Kidney epithelial cell (primary cell): ENCODE measurements around the gene LAMC2. TPM values are rescaled to one million over a fixed set of nuclear protein-coding genes. Genes with fewer than 3 reads are reported as not detected.
"Not testable (repeated sequence)": the region's sequence is repeated elsewhere in the genome, so short reads cannot be mapped to it uniquely, and the experiment has no call there.

Experiments used
- DNase-seq: peaks from one replicate; pipeline ENCODE4 v3.0.0-alpha.2; 2010; ENCODE audit warnings: low read depth
- H3K27me3 ChIP-seq: 2 replicates; pipeline ENCODE4 v1.6.0; 2011; ENCODE audit warnings: low read length; ENCODE audit not compliant: control insufficient read depth, insufficient read depth
- H3K36me3 ChIP-seq: 2 replicates; pipeline ENCODE4 v1.5.1; 2011; ENCODE audit warnings: low read length; ENCODE audit not compliant: control insufficient read depth, insufficient read depth
- H3K4me3 ChIP-seq: 2 replicates; pipeline ENCODE4 v1.5.1; 2011; ENCODE audit warnings: low read depth, mild to moderate bottlenecking, control low read depth, low read length
- CTCF ChIP-seq: IDR thresholded peaks from 2 replicates; pipeline ENCODE4 v1.5.1; 2011; ENCODE audit warnings: mild to moderate bottlenecking, moderate library complexity, low read length, control low read depth, inconsistent platforms; ENCODE audit not compliant: insufficient read depth, poor library complexity, severe bottlenecking
- total RNA-seq: library from RNA; depleted of rRNA; stranded (reverse); fragments of >200 nt; gene quantifications from 2 replicates; pipeline ENCODE4 v1.2.3, GENCODE V29; 2015

Gene LAMC2
- total RNA-seq, 1 donor from 2014 or later = 1,180 TPM

- no peaks in the 10 kb centered on the region for H3K27me3 ChIP-seq
- TF ChIP-seq CTCF = no peak
- no peak overlapping the region for H3K4me3 ChIP-seq
- H3K36me3 ChIP-seq = no peaks in the 10 kb centered on the region
- no peak for DNase-seq
These were observed 87.2 kb downstream of the LAMC2 start for GRCh38 chr1:183273300-183273699.

- not testable (repeated sequence) for H3K4me3 ChIP-seq, H3K36me3 ChIP-seq, DNase-seq, H3K27me3 ChIP-seq
These were observed 87.9 kb downstream of the LAMC2 start for GRCh38 chr1:183273984-183274383.

GRCh38 chr1:183274836-183275235, 88.8 kb downstream of the LAMC2 start:
- Histone ChIP-seq H3K36me3 (no peaks in the 10 kb centered on the region), H3K27me3 (no peaks in the 10 kb centered on the region), H3K4me3 (no peak overlapping the region)
- no peak for DNase-seq
- TF ChIP-seq CTCF = no peak

DNA sequence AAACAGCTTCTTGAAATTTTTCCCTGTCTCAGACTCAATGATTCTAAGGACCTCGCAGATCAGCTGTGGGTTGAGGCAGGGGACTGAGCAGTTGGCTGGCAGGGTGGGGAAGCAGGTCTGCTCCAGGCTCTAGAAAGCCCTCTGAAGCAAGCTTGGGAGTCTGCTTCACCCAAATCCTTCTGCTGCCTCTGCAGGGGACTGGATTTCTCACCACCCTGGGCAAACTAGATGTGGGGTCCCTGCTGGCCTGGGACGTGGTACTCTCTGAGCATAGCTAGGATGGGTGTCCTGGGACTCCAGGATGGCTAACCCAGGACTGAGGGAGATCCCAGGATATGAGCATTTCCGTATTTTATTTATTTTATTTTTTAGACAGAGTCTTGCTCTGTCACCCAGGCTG, 89.3 kb downstream of the LAMC2 start:
- no peaks in the 10 kb centered on the region for H3K36me3 ChIP-seq
- H3K4me3 ChIP-seq = no peak overlapping the region
- no peak for TF ChIP-seq CTCF
- no peaks in the 10 kb centered on the region for H3K27me3 ChIP-seq
- DNase-seq = no peak

DNA sequence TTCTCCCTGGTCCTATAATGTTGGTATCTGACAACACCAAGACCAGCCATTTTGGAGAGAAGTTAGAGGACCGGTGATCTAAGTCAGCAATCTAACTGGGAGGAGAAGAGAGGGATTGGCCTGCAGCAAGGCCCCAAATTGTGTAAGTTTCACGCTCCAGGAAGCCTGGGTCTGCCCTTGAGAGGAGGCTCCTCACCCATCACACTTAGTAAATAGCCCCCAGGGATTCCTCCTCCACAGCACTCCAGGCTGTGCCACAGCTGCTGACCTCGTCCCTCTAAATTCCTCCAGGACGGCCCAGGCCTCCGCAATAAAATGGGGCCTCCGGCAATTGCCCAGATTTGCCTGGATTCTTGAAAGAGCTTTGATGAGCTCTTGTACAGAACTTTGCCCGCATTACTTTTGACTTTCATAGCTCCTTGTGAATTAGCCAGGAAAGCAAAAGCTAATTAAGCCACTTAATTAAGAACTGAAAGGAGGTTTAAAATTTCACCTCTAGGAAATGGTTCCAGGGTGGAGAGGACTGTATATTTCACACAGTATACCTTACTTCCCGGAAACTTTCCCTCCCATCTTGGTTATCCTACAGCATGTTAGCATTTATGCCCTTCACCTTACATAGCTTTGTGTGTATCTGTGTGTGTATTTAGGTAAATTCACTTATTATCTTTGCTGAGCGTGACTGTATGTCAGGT, 90.5 kb downstream of the LAMC2 start:
- H3K27me3 ChIP-seq = no peaks in the 10 kb centered on the region
- H3K4me3 ChIP-seq = no peak overlapping the region
- DNase-seq = no peak
- no peaks in the 10 kb centered on the region for H3K36me3 ChIP-seq
- no peak for TF ChIP-seq CTCF

GRCh38 chr1:183277821-183278738, 92.0 kb downstream of the LAMC2 start:
- H3K36me3 ChIP-seq = no peaks in the 10 kb centered on the region
- H3K27me3 ChIP-seq = no peaks in the 10 kb centered on the region
- DNase-seq = no peak
- no peak overlapping the region for H3K4me3 ChIP-seq
- no peak for TF ChIP-seq CTCF
